Measurements from ENCODE around the gene STPG1. TPM values are rescaled to one million over a fixed set of nuclear protein-coding genes. Genes with fewer than 3 reads are reported as not detected.

Gene STPG1
- total and polyA plus RNA-seq, 2 of the 13 experiments (the other 11 are each of a cell fraction or from before 2014, with no cell fraction given), result 3.4 to 4.3 TPM

DNA sequence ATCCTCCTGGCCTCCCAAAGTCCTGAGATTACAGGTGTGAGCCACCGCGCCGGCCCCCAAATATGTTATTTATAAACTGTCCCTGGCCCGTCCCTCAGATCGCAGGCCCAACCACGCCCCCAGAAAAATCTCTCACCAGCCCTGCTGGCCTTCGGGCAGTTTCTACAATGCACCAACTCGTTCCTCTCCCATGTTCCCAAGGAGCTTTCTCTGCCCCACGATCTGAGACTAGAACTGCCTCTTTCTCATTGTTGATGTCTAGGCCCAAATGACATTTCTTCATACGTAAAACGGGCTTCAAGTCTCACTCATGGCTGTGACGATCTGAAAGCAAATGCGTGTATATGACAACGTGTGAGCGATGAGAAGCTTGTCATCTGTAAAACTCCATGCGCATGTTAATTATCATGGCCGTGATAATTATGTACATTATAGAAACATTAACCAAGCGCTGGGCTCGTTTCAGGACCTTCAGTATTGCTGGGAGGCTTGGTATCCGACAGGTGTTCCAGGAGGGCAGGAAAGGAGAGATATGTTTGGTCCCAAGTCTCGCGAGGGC, 1.3 kb upstream of the STPG1 start (continued):
- TF ChIP-seq ESRRA (CRISPR knock-in tag; IDR thresholded peaks at IDR 0.05; ENCODE audit: low read depth) (0 out of 2 replicates have a peak, but pooled peaks have one; percentile 33), ZSCAN25 (CRISPR knock-in tag; IDR thresholded peaks at IDR 0.05) (no peak), ZSCAN9 (CRISPR knock-in tag; IDR thresholded peaks at IDR 0.05; ENCODE audit: borderline replicate concordance) (0 out of 2 replicates have a peak, but pooled peaks have one; percentile 0), ZSCAN21 (CRISPR knock-in tag; IDR thresholded peaks at IDR 0.05; ENCODE audit: borderline replicate concordance) (peak; percentile 6; the same call in 1 of the 2 replicates), ZNF430 (CRISPR knock-in tag; IDR thresholded peaks at IDR 0.05) (peak; percentile 14; the same call in 1 of the 2 replicates), MIER3 (CRISPR knock-in tag; IDR thresholded peaks at IDR 0.05; ENCODE audit: borderline replicate concordance) (no peak), ZFX (CRISPR knock-in tag; IDR thresholded peaks at IDR 0.05; ENCODE audit: low read depth) (peak; percentile 66), ZNF362 (CRISPR knock-in tag; IDR thresholded peaks at IDR 0.05; ENCODE audit: borderline replicate concordance) (0 out of 2 replicates have a peak, but pooled peaks have one; percentile 28), MEF2D (CRISPR knock-in tag; IDR thresholded peaks at IDR 0.05) (no peak), IRX3 (CRISPR knock-in tag; IDR thresholded peaks at IDR 0.05; ENCODE audit: borderline replicate concordance, low read depth) (0 out of 2 replicates have a peak, but pooled peaks have one; percentile 32), TBX2 (CRISPR knock-in tag; IDR thresholded peaks at IDR 0.05; ENCODE audit: borderline replicate concordance) (peak; percentile 10; the same call in 1 of the 2 replicates), ZNF383 (CRISPR knock-in tag; IDR thresholded peaks at IDR 0.05; ENCODE audit: borderline replicate concordance) (peak; percentile 52; the same call in 1 of the 2 replicates), NONO (IDR thresholded peaks at IDR 0.05) (no peak), NONO (CRISPR knock-in tag; conservative IDR thresholded peaks at IDR 0.05) (no peak), ZFY (CRISPR knock-in tag; IDR thresholded peaks at IDR 0.05) (peak; percentile 12; the same call in 1 of the 2 replicates)
- TF ChIP-seq, protein P1, sequence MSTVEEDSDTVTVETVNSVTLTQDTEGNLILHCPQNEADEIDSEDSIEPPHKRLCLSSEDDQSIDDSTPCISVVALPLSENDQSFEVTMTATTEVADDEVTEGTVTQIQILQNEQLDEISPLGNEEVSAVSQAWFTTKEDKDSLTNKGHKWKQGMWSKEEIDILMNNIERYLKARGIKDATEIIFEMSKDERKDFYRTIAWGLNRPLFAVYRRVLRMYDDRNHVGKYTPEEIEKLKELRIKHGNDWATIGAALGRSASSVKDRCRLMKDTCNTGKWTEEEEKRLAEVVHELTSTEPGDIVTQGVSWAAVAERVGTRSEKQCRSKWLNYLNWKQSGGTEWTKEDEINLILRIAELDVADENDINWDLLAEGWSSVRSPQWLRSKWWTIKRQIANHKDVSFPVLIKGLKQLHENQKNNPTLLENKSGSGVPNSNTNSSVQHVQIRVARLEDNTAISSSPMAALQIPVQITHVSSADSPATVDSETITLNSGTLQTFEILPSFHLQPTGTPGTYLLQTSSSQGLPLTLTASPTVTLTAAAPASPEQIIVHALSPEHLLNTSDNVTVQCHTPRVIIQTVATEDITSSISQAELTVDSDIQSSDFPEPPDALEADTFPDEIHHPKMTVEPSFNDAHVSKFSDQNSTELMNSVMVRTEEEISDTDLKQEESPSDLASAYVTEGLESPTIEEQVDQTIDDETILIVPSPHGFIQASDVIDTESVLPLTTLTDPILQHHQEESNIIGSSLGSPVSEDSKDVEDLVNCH (CRISPR knock-in tag; IDR thresholded peaks at IDR 0.05), result 0 out of 2 replicates have a peak, but pooled peaks have one; percentile 59

Measured in HepG2 (cell line).